Measurements from ENCODE around the gene ARG2. TPM values are rescaled to one million over a fixed set of nuclear protein-coding genes. Genes with fewer than 3 reads are reported as not detected.

Gene ARG2
- total RNA-seq, 2 donors from 2014 or later, result 5.1 to 5.2 TPM

DNA sequence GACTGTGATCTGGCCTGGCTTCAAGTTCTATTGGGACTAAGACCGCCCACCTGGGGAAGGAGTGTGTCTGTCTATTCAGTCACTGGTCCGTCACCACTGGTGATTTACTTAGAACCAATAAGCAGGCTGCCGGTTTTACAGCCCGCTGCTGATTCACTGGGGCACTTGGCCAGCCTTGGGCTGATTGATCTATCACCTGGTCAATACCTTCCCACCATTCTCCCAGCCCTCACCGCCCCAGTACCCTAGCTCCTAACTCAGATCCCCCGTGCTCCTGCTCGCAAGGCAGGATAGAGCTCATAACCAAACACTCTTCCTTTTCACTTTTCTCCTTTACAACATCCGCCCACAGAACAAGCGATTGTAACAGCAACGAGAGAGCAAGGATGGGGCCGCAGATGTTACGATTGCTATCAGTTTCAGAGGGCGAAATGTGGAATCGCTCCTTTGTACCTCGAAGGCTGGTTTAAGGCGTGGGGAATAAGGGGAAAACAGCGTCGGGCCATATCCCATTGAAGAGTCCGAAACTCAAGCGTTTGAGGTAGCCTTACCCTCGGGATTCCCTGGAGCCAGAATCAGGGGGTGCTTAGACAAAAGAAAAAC, 75.2 kb downstream of the ARG2 start:
- H3K4me1 Mint-ChIP-seq, result peaks cover 28% of the 10 kb centered on the region
- peak overlapping the region; percentile 94 for H3K27ac Mint-ChIP-seq
- no peaks in the 10 kb centered on the region for H3K9me3 ChIP-seq (ENCODE audit: control insufficient read depth, low read length, poor library complexity, severe bottlenecking)
- DNase-seq (peak; percentile 17 to 51 (median 28)), ATAC-seq (peak; percentile 72)
- peak overlapping the region; percentile 98 for H3K4me3 Mint-ChIP-seq
- peaks cover 2% of the 10 kb centered on the region for H3K36me3 Mint-ChIP-seq (ENCODE audit: low read depth)
- H3K27me3 Mint-ChIP-seq, result no peaks in the 10 kb centered on the region

DNA sequence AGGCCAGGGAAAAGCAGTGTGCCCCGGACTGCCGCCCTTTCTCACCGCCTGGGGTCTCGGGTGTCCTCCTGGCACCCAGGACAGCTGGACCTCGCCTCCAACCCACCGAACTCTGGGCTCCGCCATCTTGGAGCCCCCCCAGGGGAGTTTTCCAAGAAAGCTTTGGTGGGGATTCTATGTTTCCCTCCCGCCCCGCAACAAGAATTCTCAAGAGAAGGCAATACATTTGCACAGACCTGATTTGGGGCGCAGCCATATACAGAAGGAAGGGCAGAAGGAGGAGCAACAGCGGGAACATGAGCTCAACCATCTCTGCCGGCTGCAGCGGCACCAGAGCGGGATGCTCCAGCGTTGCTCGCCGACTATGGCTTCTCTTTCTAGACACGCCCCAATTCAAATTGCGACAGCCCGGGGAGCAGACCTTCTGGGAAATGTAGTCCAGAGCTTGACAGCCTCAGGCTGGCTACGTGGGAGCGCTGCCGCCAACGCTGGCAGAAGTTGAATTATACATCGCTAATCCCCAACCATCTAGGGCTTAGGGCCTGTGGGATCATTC, 75.8 kb downstream of the ARG2 start, which contains the start of gene RDH11:
TSS of gene RDH11 (minus strand) at position 371 of the 556 bp plus-strand sequence. CDS start at position 310, 61 bp downstream.
- Mint-ChIP-seq H3K4me3 (peak within 1 kb of the TSS; percentile 98), H3K27ac (peak within 1 kb of the TSS; percentile 94), H3K27me3 (no peaks in the 10 kb centered on the region), H3K4me1 (peaks cover 26% of the 10 kb centered on the region), H3K36me3 (ENCODE audit: low read depth) (peaks cover 2% of the 10 kb centered on the region)
- peak; percentile 60 to 72 (median 66) for DNase-seq
- ATAC-seq, result peak; percentile 96
- H3K9me3 ChIP-seq (ENCODE audit: control insufficient read depth, low read length, poor library complexity, severe bottlenecking), result no peaks in the 10 kb centered on the region

DNA sequence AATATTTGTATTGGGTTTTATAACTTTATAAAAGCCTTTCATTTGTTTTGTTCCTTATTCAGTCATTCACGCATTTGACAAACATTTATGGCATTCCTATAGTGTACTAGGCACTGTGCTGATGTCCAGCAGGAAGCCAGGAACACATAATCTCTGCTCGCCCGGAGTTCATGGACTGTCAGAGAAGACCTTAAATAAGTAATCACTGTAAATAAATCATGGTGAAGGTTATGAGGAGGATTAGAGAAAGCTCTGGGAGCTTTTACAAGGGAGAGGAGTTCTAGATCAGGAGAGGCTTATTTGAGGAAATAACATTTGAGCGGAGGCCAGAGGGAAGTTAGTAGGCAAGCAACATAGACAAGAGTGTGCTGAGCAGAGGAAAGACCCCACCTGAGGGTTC, 77.3 kb downstream of the ARG2 start:
- DNase-seq, result no peak
- Mint-ChIP-seq H3K27me3 (no peaks in the 10 kb centered on the region), H3K36me3 (ENCODE audit: low read depth) (peaks cover 2% of the 10 kb centered on the region), H3K4me1 (peaks cover 23% of the 10 kb centered on the region), H3K27ac (peak overlapping the region; percentile 94), H3K4me3 (no peak overlapping the region)
- no peak for ATAC-seq
- H3K9me3 ChIP-seq (ENCODE audit: control insufficient read depth, low read length, poor library complexity, severe bottlenecking), result no peaks in the 10 kb centered on the region

DNA sequence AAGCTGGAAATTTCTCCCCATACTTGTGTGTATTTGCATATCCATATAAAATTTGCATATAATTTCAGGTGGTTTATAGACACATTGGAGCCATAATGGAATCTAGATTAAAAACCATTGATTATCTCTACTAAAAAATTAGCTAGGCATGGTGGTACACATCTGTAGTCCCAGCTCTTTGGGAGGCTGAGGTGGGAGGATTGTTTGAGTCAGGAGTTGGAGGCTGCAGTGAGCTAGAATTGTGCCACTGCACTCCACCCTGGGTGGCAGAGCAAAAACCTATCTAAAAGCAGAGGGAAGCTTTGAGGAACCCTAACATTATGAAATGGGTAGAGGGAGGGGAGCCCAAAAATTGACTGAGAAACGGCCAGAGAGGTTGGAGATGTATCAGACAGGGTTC, 78.5 kb downstream of the ARG2 start:
- Mint-ChIP-seq H3K4me1 (peaks cover 17% of the 10 kb centered on the region), H3K4me3 (no peak overlapping the region), H3K36me3 (ENCODE audit: low read depth) (no peaks in the 10 kb centered on the region), H3K27ac (peak overlapping the region; percentile 74), H3K27me3 (no peaks in the 10 kb centered on the region)
- ATAC-seq, result no peak
- no peaks in the 10 kb centered on the region for H3K9me3 ChIP-seq (ENCODE audit: control insufficient read depth, low read length, poor library complexity, severe bottlenecking)
- no peak for DNase-seq

Other genes starting within 250 kb of the ARG2 start
- 1 to 10 TPM; 1.7 to 2.1 TPM for gene PLEK2, start 207.8 kb upstream of the ARG2 start, total RNA-seq
- gene TMEM229B, start 131.2 kb upstream of the ARG2 start, total RNA-seq, result 10 to 100 TPM; 12.7 to 15.2 TPM
- under 1 TPM in 1 of 2 donors, not detected in 1; 0.12 TPM for gene PLEKHH1, start 86.6 kb upstream of the ARG2 start, total RNA-seq
- gene PIGH, start 19.7 kb upstream of the ARG2 start, total RNA-seq, result 10 to 100 TPM; 34.2 to 39.1 TPM
- gene VTI1B, start 54.7 kb downstream of the ARG2 start, total RNA-seq, result 10 to 100 TPM; 41.2 to 48.1 TPM
- 10 to 100 TPM; 23.4 to 34.4 TPM for gene RDH11, start 75.8 kb downstream of the ARG2 start, total RNA-seq
- gene RDH12, start 82.0 kb downstream of the ARG2 start, total RNA-seq, result not detected
- 10 to 100 TPM; 25.0 to 29.9 TPM for gene ZFYVE26, start 196.7 kb downstream of the ARG2 start, total RNA-seq
- gene RAD51B, start 199.9 kb downstream of the ARG2 start, total RNA-seq, result 10 to 100 TPM; 17.0 to 20.7 TPM